HG02943 (cell line): ENCODE results near the gene RRP36.
A peak's percentile ranks its signal among the peaks of the same experiment; 100 is the strongest.

ENCODE experiments used
- ATAC-seq: cut with Tn5 transposase; IDR thresholded peaks from one replicate; pipeline ENCODE4 v1.9.1; 2021; ENCODE audit warnings: mild to moderate bottlenecking, low read depth, moderate library complexity; ENCODE audit not compliant: unreplicated experiment

RRP36 gene

GRCh38 chr6:43005844-43006243, 15.6 kb upstream of the RRP36 start:
- no peak for ATAC-seq

- ATAC-seq = no peak
Measured at GRCh38 chr6:43006251-43006650, 15.2 kb upstream of the RRP36 start.

- no peak for ATAC-seq
Measured at GRCh38 chr6:43007126-43007525, 14.3 kb upstream of the RRP36 start.

GRCh38 chr6:43009124-43009523, 12.3 kb upstream of the RRP36 start:
- ATAC-seq = no peak

GRCh38 chr6:43011207-43011606, 10.2 kb upstream of the RRP36 start:
- ATAC-seq = no peak

GRCh38 chr6:43012364-43012763, 9.1 kb upstream of the RRP36 start:
- no peak for ATAC-seq

GRCh38 chr6:43013097-43013842, 8.2 kb upstream of the RRP36 start:
- no peak for ATAC-seq

- ATAC-seq = peak; percentile 93
Measured at GRCh38 chr6:43013843-43014433, 7.5 kb upstream of the RRP36 start, which contains the start of the genes KLHDC3 and MEA1. Gene KLHDC3 (plus strand): TSS chr6:43014249. CDS start chr6:43017193, 2,944 bp downstream. Gene MEA1 (minus strand): TSS chr6:43013946. CDS start chr6:43013813, 133 bp downstream.

- no peak for ATAC-seq
Measured at GRCh38 chr6:43014434-43014909, 7.0 kb upstream of the RRP36 start.

- no peak for ATAC-seq
Measured at GRCh38 chr6:43016176-43016942, 5.1 kb upstream of the RRP36 start.

- no peak for ATAC-seq
Measured at GRCh38 chr6:43016943-43017334, 4.5 kb upstream of the RRP36 start.

- ATAC-seq = no peak
Measured at GRCh38 chr6:43019152-43019551, 2.3 kb upstream of the RRP36 start.

- ATAC-seq = no peak
Measured at GRCh38 chr6:43020052-43020705, 1.2 kb upstream of the RRP36 start.

GRCh38 chr6:43020847-43021246, 576 bp upstream of the RRP36 start:
- no peak for ATAC-seq

- ATAC-seq = no peak
Measured at GRCh38 chr6:43024436-43024835, 3.0 kb downstream of the RRP36 start.

- ATAC-seq = no peak
Measured at GRCh38 chr6:43026365-43026764, 4.9 kb downstream of the RRP36 start.

- ATAC-seq = no peak
Measured at GRCh38 chr6:43029120-43029519, 7.7 kb downstream of the RRP36 start.

- no peak for ATAC-seq
Measured at GRCh38 chr6:43032326-43032725, 10.9 kb downstream of the RRP36 start.

- ATAC-seq = no peak
Measured at GRCh38 chr6:43033496-43034189, 12.2 kb downstream of the RRP36 start.

GRCh38 chr6:43034190-43034525, 12.7 kb downstream of the RRP36 start:
- no peak for ATAC-seq
